ENCODE data around the gene TMEM165. TPM values are rescaled to one million over a fixed set of nuclear protein-coding genes. Genes with fewer than 3 reads are reported as not detected.
A peak's percentile ranks its signal among the peaks of the same experiment; 100 is the strongest.

TMEM165 gene
- total and polyA plus RNA-seq, 9 of the 15 experiments (the other 6 are each of a cell fraction or from before 2014, with no cell fraction given): 21.3 to 145 (median 96.8) TPM

GRCh38 chr4:55345980-55346850, 49.5 kb upstream of the TMEM165 start, which contains the start of gene SRD5A3 (continued):
- TF ChIP-seq ZNF785 (CRISPR knock-in tag; IDR thresholded peaks at IDR 0.05): no peak
- TF ChIP-seq ZNF740 (CRISPR knock-in tag; IDR thresholded peaks at IDR 0.05): peak; percentile 87
- TF ChIP-seq ZNF740 (tag; IDR thresholded peaks at IDR 0.05): no peak
- TF ChIP-seq, protein P1, sequence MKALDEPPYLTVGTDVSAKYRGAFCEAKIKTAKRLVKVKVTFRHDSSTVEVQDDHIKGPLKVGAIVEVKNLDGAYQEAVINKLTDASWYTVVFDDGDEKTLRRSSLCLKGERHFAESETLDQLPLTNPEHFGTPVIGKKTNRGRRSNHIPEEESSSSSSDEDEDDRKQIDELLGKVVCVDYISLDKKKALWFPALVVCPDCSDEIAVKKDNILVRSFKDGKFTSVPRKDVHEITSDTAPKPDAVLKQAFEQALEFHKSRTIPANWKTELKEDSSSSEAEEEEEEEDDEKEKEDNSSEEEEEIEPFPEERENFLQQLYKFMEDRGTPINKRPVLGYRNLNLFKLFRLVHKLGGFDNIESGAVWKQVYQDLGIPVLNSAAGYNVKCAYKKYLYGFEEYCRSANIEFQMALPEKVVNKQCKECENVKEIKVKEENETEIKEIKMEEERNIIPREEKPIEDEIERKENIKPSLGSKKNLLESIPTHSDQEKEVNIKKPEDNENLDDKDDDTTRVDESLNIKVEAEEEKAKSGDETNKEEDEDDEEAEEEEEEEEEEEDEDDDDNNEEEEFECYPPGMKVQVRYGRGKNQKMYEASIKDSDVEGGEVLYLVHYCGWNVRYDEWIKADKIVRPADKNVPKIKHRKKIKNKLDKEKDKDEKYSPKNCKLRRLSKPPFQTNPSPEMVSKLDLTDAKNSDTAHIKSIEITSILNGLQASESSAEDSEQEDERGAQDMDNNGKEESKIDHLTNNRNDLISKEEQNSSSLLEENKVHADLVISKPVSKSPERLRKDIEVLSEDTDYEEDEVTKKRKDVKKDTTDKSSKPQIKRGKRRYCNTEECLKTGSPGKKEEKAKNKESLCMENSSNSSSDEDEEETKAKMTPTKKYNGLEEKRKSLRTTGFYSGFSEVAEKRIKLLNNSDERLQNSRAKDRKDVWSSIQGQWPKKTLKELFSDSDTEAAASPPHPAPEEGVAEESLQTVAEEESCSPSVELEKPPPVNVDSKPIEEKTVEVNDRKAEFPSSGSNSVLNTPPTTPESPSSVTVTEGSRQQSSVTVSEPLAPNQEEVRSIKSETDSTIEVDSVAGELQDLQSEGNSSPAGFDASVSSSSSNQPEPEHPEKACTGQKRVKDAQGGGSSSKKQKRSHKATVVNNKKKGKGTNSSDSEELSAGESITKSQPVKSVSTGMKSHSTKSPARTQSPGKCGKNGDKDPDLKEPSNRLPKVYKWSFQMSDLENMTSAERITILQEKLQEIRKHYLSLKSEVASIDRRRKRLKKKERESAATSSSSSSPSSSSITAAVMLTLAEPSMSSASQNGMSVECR (CRISPR knock-in tag; IDR thresholded peaks at IDR 0.05): peak; percentile 79
- TF ChIP-seq, protein P2, sequence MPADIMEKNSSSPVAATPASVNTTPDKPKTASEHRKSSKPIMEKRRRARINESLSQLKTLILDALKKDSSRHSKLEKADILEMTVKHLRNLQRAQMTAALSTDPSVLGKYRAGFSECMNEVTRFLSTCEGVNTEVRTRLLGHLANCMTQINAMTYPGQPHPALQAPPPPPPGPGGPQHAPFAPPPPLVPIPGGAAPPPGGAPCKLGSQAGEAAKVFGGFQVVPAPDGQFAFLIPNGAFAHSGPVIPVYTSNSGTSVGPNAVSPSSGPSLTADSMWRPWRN (IDR thresholded peaks at IDR 0.05; ENCODE audit: low read depth): no peak
- no peak; the same call in 1 of the 2 replicates for TF ChIP-seq ATF6 (CRISPR knock-in tag; IDR thresholded peaks at IDR 0.05)
- TF ChIP-seq ZNF77 (CRISPR knock-in tag; IDR thresholded peaks at IDR 0.05): no peak
- TF ChIP-seq NCOA1 (IDR thresholded peaks at IDR 0.05; ENCODE audit: low read depth): no peak
- no peak for TF ChIP-seq MYBL2 (IDR thresholded peaks at IDR 0.05; ENCODE audit: low read depth)
- TF ChIP-seq MYBL2 (CRISPR knock-in tag; IDR thresholded peaks at IDR 0.05; ENCODE audit: borderline replicate concordance): no peak
- TF ChIP-seq NR2C2 (CRISPR knock-in tag; IDR thresholded peaks at IDR 0.05): peak; percentile 58; the same call in 1 of the 2 replicates
- TF ChIP-seq NR2C2 (tag; IDR thresholded peaks at IDR 0.05): peak; percentile 56; the same call in 1 of the 2 replicates
- no peak for TF ChIP-seq ZNF324 (CRISPR knock-in tag; IDR thresholded peaks at IDR 0.05)
- TF ChIP-seq ZNF431 (CRISPR knock-in tag; IDR thresholded peaks at IDR 0.05): peak; percentile 79; the same call in 1 of the 2 replicates
- TF ChIP-seq RFX5 (IDR thresholded peaks at IDR 0.05; ENCODE audit: low read depth, low read length): no peak
- peak; percentile 96 for TF ChIP-seq MAX (CRISPR knock-in tag; IDR thresholded peaks at IDR 0.05)
- no peak for TF ChIP-seq HNRNPH1 (optimal IDR thresholded peaks at IDR 0.05; ENCODE audit: low read depth, low read length)
- no peak for TF ChIP-seq MAFF (IDR thresholded peaks at IDR 0.05; ENCODE audit: low read length)
- TF ChIP-seq SREBF2 (CRISPR knock-in tag; IDR thresholded peaks at IDR 0.05): no peak
- no peak for TF ChIP-seq POLR3A (IDR thresholded peaks at IDR 0.05; ENCODE audit: borderline replicate concordance, extremely low read depth, insufficient read depth, insufficient read length)
